ENCODE data around the gene KRT37. TPM values are rescaled to one million over a fixed set of nuclear protein-coding genes. Genes with fewer than 3 reads are reported as not detected.
"Not testable (repeated sequence)": the region's sequence is repeated elsewhere in the genome, so short reads cannot be mapped to it uniquely, and the experiment has no call there.

The KRT37 gene
- total RNA-seq, 1 experiment from 2014 or later = not detected

DNA sequence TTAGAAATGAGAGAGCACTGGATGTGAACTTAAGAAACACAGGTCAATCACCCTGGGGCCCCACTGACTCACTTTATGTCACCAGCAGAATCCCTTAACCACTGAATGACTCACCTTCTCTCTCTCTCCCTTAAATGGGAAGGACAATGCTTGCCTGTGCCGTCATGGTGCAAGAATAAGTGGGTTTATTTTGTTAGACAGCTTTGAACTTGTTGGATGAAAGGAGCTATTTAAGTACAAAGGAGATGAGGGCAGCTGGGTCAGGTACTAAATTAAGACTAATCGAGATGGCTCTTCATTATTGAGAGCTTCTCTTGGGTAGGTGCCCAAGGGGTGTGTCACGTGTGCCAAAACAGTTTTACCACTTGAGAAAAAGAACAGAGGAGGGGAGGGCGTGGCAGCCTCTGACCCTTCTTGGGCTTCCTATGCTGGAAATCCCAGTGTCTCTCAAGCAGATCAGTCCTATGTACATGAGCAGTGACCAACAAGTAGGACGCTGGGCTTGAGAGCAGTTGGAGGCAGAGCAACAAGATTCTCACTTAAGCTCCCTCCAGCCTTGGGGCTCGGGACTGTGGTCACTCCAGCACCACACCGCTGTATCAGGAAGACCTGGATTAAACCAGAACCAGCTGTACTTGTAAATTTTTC is 20.2 kb downstream of the KRT37 start:
- peak; percentile 97 for DNase-seq (ENCODE audit: low spot score)

DNA sequence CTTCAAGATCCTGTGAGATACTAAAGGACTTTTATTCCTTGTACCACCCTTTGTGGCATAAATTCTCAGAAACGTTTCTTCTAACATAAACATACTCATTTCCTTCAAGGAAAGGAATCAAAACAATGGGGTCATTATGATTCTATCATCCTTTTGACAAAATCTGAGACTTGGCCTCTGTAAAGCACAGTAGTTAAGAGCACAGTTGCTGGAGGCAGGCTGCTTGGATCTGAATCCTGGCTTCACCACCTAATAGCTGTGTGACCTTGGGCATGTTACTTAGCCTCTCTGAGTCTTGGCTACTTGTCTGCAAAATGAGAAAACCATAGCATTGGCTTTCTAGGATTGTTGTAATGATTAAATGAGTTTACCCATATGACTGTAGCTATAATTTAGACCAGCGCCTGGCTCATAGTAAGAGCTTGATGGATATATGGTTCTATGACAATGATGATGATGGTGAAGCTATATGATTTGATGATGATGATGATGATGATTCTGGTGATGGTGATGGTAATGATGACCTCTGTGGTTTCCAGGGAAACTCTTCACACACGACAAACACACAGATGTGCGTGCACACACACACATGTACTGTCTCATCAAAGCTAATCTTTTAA is 20.9 kb downstream of the KRT37 start:
- DNase-seq (ENCODE audit: low spot score) = peak; percentile 50

DNA sequence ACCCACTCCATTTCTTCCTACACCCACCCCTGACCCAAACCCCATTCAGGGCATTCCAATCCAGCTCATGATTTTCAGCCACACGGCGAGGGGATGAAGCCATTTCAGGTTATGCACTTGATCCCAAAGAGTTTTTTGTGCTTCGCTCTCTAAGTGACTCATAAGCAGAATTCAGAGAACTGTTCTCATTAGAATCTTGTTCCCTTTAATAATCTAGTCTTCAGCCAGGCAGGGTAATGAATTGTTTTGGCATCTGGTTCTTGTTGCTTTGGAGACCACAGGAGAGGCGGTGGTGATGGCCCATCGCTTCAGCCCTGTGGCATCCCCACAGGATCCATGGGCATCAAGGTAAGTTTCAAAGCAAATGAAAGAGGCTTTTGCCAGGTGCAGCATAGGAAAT is 22.2 kb downstream of the KRT37 start:
- DNase-seq (ENCODE audit: low spot score) = no peak

DNA sequence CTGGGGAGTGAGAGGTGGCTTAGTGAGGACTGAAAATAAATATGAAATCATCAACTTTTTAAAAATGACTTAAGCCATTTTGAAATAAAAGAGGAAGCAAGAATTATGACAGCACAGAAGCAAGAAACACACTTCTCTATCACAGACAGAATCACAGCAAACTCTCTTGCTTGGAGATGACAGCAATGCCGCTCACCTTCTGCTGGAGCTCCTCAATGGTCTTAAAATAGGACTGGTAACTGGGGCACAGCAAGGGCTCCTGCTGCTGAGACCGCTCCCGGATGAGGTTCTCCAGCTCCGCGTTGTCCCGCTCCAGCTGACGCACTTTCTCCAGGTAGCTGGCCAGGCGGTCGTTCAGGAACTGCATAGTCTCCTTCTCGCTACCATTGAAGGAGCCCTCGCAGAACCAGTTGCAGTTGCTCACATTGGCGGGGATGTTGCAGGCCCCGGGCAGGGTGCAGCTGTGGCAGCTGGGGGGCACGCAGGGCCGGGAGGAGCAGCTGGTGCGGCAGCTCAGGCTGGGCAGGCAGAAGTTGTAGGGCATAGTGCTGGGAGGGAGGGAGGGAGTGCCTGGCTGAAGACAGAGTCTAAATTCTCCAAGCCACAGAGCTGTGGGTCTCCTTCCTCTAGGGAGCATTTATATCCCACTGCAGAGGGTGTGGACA is 27.3 kb downstream of the KRT37 start, which contains the start of gene KRT31:
Gene KRT31, minus strand, starts transcription at position 613 of the 665 bp plus-strand sequence. Its CDS starts 69 bp downstream, at position 544.
- DNase-seq (ENCODE audit: low spot score) = no peak

DNA sequence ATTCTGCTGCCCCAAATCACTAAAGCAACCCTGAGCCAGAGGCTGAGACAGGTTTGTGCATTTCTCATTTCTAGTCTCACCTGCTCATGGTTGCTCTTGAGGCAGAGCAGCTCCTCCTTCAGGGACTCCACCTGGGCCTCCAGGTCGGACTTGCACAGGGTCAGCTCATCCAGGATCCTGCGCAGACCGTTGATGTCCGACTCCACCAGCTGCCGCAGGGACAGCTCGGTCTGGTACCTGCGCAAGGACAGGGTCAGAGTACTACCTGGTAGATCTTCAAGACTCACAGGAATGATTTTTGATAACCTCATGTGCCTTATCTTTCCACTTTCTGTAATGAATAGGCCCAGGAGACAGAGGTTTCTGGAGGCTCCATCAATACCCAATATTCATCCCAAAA is 28.0 kb downstream of the KRT37 start:
- no peak for DNase-seq (ENCODE audit: low spot score)

DNA sequence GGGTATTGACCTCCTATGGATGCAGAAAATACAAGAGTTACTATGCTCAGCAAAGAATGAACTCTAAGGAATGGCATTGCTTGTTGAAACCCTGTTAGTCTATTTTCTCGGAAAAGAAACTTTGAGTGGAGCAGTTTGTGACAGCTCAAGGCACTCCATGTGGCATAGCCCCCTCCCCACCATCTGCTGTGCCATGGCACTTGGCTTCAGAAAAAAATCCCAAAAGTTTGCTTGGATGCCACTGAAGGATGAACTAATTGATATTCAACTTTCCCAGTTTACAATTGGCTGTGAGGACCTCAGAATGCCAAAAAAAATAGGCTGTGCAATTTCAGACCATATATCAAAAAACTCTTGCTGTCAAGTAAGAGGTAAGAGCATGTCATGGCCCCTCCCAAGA is 28.8 kb downstream of the KRT37 start:
- DNase-seq (ENCODE audit: low spot score) = no peak

DNA sequence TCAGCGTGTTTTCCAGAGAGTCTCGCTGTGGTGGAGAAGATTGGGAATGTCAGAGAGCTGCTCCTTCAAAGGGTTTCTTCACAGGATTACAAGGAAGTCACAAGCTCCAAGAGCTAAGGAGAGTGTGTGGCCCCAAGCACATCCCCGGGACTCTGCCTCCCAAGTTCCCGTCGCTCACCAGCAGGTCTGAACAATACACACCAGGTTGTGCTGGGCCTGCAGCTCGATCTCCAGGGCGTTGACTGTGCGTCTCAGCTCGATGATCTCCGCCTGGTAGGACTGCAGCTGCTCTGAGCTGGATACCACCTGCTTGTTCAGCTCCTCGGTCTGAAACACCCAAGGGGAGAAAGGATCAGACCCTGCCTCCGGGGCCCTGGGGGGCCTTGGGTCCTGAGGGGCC is 29.3 kb downstream of the KRT37 start:
- not testable (repeated sequence) for DNase-seq (ENCODE audit: low spot score)

DNA sequence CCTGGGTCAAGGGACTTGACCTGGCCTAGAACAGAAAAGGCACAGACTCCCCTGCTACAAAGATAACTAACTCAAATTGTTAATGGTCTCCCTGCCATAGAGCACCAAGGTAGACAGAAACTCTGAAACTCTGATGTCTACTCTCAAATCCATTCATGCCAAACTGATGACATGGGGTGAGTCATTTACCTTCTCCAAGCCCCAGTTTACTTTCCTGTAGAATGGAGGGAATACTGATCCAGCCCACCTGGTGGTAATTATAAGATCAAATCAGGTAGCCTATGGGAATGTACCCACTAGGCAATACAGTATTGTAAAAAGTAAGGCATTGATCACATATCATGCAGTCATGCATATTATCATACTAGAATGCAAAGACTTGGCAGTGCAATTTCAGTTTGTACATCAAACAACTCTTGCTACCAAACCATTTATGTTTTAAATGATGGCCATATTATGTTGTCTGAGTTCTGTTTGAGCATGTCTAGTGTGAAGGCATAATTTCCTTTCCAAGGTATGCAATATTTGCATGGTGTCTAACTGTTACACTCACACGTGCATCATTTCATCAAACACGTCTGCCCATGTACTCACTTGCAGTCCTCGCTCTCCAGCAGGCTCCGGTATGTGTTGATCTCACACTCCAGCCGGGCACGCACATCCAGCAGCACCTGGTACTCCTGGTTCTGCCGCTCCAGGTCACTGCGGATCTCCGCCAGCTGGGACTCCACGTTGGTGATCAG is 30.0 kb downstream of the KRT37 start:
- DNase-seq (ENCODE audit: low spot score) = no peak

DNA sequence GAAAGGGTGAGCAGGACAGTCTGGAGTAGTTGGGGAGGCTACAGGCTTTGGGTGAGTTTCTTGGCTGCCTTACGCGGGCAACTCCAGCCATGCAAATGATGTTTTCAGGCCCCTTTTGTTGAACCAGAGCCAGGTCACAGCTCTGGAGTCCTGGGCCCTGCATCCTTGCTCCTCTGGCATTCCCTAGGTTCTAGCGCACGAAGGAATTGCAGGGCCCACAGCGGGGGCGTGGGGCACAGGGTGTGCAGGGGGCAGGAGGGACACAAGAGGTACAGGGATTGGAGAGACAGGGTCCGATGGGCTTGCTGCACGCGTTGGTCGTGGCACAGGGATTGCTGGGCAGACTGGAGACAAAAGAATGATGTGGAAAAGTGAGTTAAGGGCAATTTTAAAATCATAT is 30.6 kb downstream of the KRT37 start:
- no peak for DNase-seq (ENCODE audit: low spot score)

DNA sequence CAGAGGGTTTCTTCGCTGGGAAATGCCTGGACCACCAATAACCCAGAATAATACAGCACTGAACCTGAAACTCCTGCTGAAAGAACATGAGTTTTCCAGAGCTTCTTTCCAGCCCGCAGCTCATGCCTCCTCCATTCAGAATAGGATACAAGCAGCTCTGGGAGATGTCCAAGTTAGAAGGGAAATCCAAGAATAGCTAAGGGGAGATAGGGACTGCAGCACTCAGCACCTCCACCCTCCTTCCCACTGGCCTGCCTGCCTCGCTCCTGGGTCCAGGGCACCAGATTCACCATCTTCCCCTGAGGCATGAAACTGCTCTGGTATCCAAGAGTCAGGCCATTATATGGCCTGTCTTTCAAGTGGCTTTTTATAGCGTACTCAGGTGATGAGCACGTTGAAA is 31.1 kb downstream of the KRT37 start:
- DNase-seq (ENCODE audit: low spot score) = no peak

DNA sequence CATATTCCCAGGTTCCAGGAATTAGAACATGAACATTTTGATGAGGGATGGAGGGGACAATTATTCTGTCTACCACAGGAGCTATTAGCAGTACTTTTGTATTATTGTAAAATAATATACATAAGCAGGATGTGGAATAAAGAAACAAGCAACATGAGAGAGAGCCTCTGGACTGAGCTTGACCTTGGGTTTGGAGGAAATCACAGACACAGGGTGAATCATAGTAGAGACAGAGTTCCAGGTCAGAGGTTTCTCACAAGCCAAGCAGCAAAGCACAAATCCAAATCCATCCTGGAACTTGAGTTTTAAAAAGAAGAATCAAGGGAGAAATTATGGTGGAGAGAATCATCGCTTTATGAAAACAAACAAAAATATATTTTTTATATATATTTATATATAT is 32.1 kb downstream of the KRT37 start:
- DNase-seq (ENCODE audit: low spot score) = no peak

DNA sequence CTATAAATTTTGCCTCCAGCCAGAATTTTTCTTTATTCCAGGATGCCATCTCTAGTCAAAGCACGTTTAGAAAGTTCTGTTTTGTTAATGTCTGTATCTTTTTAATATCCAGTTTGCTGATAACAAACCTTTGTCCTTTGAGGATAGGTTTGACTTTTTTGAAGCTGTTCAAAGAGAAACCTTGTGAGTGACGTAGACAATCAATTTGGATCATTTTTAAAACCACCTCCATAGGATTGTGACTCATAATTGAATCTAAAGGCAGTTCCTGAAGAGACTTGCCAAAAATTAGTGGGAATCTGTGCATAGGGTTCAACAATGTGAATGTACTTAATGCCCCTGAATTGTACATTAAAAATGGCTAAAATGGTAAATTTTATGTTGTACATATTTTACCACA is 32.9 kb downstream of the KRT37 start:
- no peak for DNase-seq (ENCODE audit: low spot score)

DNA sequence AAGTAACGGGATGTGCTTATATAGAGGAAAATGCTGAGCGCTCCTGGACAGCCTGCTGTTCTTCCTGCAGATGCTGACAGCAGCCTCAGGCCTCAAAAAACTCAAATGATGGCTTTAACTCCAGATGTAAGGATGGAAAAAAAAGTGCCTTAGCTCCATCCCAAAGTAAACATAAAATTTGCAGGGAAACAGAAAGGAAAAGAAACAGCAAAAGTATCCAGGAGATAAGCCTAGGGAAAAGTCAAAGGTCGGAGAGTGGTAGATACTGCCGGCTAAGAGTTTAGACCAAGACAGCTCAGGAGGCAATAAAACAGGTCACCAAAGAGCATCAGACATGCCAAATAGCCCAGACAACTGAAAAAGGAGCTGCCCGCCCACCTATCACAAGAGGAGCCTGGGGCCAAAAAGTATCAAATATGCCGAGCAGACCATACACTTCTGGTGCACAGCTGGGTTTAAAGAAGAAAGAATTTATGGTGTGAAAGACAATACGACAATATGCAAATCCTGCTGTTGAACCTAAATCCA is 33.9 kb downstream of the KRT37 start:
- no peak for DNase-seq (ENCODE audit: low spot score)

DNA sequence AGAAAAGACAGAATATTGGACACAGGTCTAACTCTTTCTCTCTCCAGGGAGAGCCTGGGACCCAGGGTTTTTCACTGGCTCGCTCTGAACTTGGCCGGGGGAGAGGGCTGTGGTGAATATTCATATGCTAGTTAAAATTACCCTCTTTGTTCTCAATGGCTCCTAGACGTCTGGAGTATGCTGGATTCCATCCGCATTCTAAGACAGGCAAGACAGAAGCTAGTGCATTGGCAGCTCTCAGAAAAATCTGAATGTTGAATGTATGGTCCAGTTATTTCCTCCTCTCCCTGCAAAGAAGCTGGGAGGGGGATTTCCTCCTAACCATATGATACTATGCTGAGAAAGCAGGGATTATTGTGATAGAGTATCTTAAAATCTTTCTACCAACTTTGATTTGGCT is 36.7 kb downstream of the KRT37 start:
- no peak for DNase-seq (ENCODE audit: low spot score)

DNA sequence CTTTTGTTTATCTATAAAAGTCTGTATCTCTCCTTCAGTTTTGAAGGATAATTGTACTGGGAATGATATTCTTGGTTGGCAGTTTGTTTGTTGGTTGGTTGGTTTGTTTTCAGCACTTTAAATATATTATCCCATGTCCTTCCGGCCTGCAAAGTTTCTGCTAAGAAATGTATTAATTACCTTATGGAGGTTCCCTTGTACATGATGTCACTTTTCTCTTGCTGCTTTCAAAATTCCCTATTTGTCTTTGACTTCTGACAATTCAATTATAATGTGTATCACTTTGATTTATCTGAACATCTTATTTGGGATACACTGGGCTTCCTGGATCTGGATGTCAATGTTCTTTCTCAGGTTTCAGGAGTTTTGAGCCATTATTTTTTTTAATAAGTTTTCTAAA is 38.2 kb downstream of the KRT37 start:
- no peak for DNase-seq (ENCODE audit: low spot score)

DNA sequence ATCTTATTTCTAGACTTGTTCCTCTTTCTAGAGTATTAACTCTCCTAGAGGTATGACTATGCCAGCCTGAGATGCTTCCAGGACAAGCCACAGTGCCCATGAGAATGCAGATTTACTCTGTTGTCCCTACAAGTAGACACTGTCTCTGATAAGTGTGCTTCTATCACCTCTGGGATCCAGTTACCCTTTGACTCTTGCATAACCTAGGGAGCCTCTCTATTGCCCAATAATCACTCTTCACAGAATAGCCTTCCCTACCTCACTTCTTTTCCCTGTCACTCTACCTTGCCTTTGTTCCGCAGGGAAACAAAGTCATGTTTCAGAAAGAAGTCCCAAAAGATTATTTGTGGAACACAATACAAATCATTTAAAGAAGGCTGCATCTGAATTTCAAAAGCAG is 40.7 kb downstream of the KRT37 start:
- no peak for DNase-seq (ENCODE audit: low spot score)

DNA sequence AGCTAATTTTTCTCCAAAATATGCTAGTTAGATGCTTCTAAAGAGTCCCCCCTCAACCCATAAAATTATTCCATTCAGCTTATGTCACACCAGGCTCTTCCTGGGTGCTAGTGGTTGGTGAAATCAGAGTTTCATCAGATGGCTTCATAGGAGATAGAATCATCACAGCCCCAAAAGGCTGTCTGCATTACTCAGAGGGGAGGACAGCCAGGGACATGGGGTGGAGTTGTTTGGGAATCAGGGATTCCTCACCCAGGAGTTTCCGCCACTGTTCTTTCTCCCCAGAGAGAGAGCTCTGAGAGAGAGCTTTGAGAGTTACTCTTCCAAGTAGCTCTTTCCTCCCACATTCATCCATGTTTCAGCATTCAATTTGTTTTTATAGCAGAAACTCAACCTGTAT is 42.0 kb downstream of the KRT37 start:
- no peak for DNase-seq (ENCODE audit: low spot score)

DNA sequence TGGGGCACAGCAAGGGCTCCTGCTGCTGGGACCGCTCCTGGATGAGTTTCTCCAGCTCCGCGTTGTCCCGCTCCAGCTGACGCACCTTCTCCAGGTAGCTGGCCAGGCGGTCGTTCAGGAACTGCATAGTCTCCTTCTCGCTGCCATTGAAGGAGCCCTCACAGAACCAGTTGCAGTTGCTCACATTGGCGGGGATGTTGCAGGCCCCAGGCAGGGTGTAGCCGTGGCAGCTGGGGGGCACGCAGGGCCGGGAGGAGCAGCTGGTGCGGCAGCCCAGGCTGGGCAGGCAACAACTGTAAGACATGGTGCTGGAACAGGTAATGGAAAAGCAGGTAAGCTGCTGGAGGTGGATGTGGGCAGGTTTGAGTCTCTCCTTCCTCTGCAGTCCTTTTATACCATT is 42.4 kb downstream of the KRT37 start, which contains the start of gene KRT34:
Gene KRT34, minus strand, starts transcription at position 364 of the 400 bp plus-strand sequence. Its CDS starts 60 bp downstream, at position 304.
- not testable (repeated sequence) for DNase-seq (ENCODE audit: low spot score)

DNA sequence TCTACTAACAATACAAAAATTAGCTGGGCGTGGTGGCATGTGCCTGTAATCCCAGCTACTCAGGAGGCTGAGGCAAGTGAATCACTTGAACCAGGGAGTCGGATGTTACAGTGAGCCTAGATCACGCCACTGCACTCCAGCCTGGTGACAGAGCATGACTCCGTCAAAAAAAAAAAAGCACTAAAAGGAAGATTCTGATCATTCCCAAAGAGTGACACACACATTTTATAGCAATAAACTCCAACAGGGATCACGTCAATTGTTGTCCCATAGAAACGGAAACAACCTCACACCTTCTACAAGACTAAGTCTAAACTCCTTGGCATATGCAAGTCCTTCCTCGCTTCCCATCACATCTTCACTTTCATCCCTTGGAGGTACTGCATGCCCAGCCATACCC is 44.3 kb downstream of the KRT37 start:
- peak; percentile 50 for DNase-seq (ENCODE audit: low spot score)

DNA sequence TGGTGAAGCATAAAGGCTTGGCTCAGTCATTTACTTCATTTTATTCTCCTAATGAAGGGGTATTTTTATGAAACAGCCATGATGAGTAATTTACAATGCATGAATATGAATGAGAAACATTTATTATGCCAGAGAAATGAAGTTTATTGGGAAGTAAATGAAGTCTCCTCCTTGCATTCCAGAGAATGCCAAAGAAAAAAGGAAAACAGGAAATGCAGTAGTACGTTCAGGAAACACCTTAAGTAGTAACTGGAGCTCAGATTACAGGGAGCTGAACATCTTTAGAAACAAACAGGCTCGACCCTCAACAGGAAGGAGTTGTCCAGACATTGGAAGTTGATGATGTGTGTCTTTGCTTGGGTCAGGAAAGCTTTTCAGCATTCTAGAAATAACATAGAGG is 46.8 kb downstream of the KRT37 start:
- no peak for DNase-seq (ENCODE audit: low spot score)
